Caco-2 (cell line): Measurements from ENCODE around the gene CCDC91. TPM values are rescaled to one million over a fixed set of nuclear protein-coding genes. Genes with fewer than 3 reads are reported as not detected.

Source experiments
- BruUV-seq: library from RNA; stranded (reverse); fragments of 400-500 nt; replicated peaks from 2 replicates; lab custom pipeline; 2021; lab: Mats Ljungman, UMichigan
- CTCF ChIA-PET: fragments of 300-600 bp; sonication (Branson Sonifier 250); formaldehyde crosslinking; loops from one replicate; lab custom pipeline; 2022; ENCODE audit warnings: antibody characterized with exemption; lab: Charles Lee
- POLR2A ChIA-PET: fragments of 300-600 bp; sonication (Branson Sonifier 250); formaldehyde crosslinking; loops from one replicate; lab custom pipeline; 2022; ENCODE audit warnings: antibody characterized with exemption; lab: Charles Lee
- DNase-seq, 2 experiments: peaks; one replicate each; pipeline versions ENCODE4 v3.0.0 to v3.0.0-alpha.2; 2020 to 2022
- H3K27me3 ChIP-seq: replicated peaks from 2 replicates; pipeline ENCODE4 v1.6.0; 2011; ENCODE audit warnings: low read length; ENCODE audit not compliant: control insufficient read depth, insufficient read depth
- H3K36me3 ChIP-seq: 2 replicates; pipeline ENCODE4 v1.5.1; 2011; ENCODE audit warnings: low read length; ENCODE audit not compliant: control insufficient read depth, insufficient read depth
- H3K4me1 ChIP-seq: fragments of 250-450 bp; sonication (Bioruptor Pico); 2 replicates; pipeline ENCODE4 v1.5.1; 2020; ENCODE audit warnings: mild to moderate bottlenecking
- H3K4me3 ChIP-seq: 2 replicates; pipeline ENCODE4 v1.5.1; 2011; ENCODE audit warnings: low read depth, mild to moderate bottlenecking, control low read depth, low read length
- H3K9me3 ChIP-seq: fragments of 250-450 bp; sonication (Bioruptor Pico); 2 replicates; pipeline ENCODE4 v1.5.1; 2020; ENCODE audit warnings: mild to moderate bottlenecking, moderate library complexity
- H3K27ac Mint-ChIP-seq: one replicate; pipeline ENCODE4 v1.8.0; 2022; ENCODE audit warnings: mixed read lengths; ENCODE audit not compliant: unreplicated experiment
- H3K27me3 Mint-ChIP-seq: one replicate; pipeline ENCODE4 v1.8.0; 2022; ENCODE audit warnings: mixed read lengths; ENCODE audit not compliant: insufficient read depth, unreplicated experiment
- H3K36me3 Mint-ChIP-seq: one replicate; pipeline ENCODE4 v1.8.0; 2022; ENCODE audit warnings: mild to moderate bottlenecking, mixed read lengths; ENCODE audit not compliant: insufficient read depth, unreplicated experiment
- H3K4me1 Mint-ChIP-seq: one replicate; pipeline ENCODE4 v1.8.0; 2022; ENCODE audit warnings: low read depth, mixed read lengths; ENCODE audit not compliant: unreplicated experiment
- H3K4me3 Mint-ChIP-seq: one replicate; pipeline ENCODE4 v1.8.0; 2022; ENCODE audit warnings: mild to moderate bottlenecking, moderate library complexity, mixed read lengths; ENCODE audit not compliant: unreplicated experiment
- H3K9me3 Mint-ChIP-seq: one replicate; pipeline ENCODE4 v1.8.0; 2022; ENCODE audit warnings: mixed read lengths; ENCODE audit not compliant: unreplicated experiment
- CTCF ChIP-seq, 2 experiments: fragments of 200-600 bp in 1 of 2; IDR thresholded peaks; 1 replicate in 1 of 2; 2 replicates in 1 of 2; pipeline versions ENCODE4 v1.5.1 to v1.8.0; 2011 to 2022; ENCODE audit warnings: antibody characterized with exemption in 1 of 2, control low read depth in 1 of 2, inconsistent platforms in 1 of 2, low read depth in 1 of 2, low read length in 1 of 2, mild to moderate bottlenecking in 1 of 2, moderate library complexity in 1 of 2; ENCODE audit not compliant: insufficient read depth in 1 of 2, severe bottlenecking in 1 of 2, unreplicated experiment in 1 of 2
- intact Hi-C: fragments of 100-400 bp; cut with micrococcal nuclease; formaldehyde crosslinking; loops from one replicate; pipeline ENCODE4 v1.10.0; 2022; ENCODE audit not compliant: unreplicated experiment
- total RNA-seq: library from RNA; stranded (reverse); gene quantifications from 2 replicates; pipeline ENCODE4 v1.2.3, GENCODE V29; 2022

CCDC91 gene
- total RNA-seq, 1 experiment from 2014 or later, result 21.6 TPM

- TF ChIP-seq CTCF (IDR thresholded peaks at IDR 0.05; ENCODE audit: insufficient read depth in 1 of 2, low read depth in 1 of 2, low read length in 1 of 2, severe bottlenecking in 1 of 2, unreplicated experiment in 1 of 2), result no peak
- no TSS peak for BruUV-seq
- H3K4me3 Mint-ChIP-seq, result no peak overlapping the region
- H3K4me3 ChIP-seq, result no peak overlapping the region
- ChIA-PET CTCF (no interaction called here), POLR2A (no interaction called here)
- H3K4me1 ChIP-seq, result peaks cover 11% of the 10 kb centered on the region
- no peaks in the 10 kb centered on the region for H3K4me1 Mint-ChIP-seq
- no peak overlapping the region for H3K27ac Mint-ChIP-seq
- no peaks in the 10 kb centered on the region for H3K27me3 ChIP-seq
- no peaks in the 10 kb centered on the region for H3K9me3 ChIP-seq
- no peak for DNase-seq
- no peaks in the 10 kb centered on the region for H3K36me3 ChIP-seq
- intact Hi-C loops, result no loop called here
- no peaks in the 10 kb centered on the region for H3K27me3 Mint-ChIP-seq
- no peaks in the 10 kb centered on the region for H3K36me3 Mint-ChIP-seq
- peaks cover 10% of the 10 kb centered on the region for H3K9me3 Mint-ChIP-seq
These were observed 388.1 kb downstream of the CCDC91 start for GRCh38 chr12:28578361-28578760.

GRCh38 chr12:28578833-28579252 is 388.6 kb downstream of the CCDC91 start:
- no peaks in the 10 kb centered on the region for H3K4me1 Mint-ChIP-seq
- H3K4me3 ChIP-seq, result no peak overlapping the region
- H3K36me3 Mint-ChIP-seq, result no peaks in the 10 kb centered on the region
- ChIA-PET CTCF (no interaction called here), POLR2A (no interaction called here)
- intact Hi-C loops, result no loop called here
- TF ChIP-seq CTCF (IDR thresholded peaks at IDR 0.05; ENCODE audit: insufficient read depth in 1 of 2, low read depth in 1 of 2, low read length in 1 of 2, severe bottlenecking in 1 of 2, unreplicated experiment in 1 of 2), result no peak
- no peaks in the 10 kb centered on the region for H3K27me3 ChIP-seq
- H3K4me1 ChIP-seq, result peaks cover 11% of the 10 kb centered on the region
- peak in 1 of 2 experiments; percentile 11 for DNase-seq
- no peaks in the 10 kb centered on the region for H3K36me3 ChIP-seq
- H3K27ac Mint-ChIP-seq, result no peak overlapping the region
- H3K27me3 Mint-ChIP-seq, result no peaks in the 10 kb centered on the region
- H3K9me3 ChIP-seq, result no peaks in the 10 kb centered on the region
- no TSS peak for BruUV-seq
- H3K4me3 Mint-ChIP-seq, result no peak overlapping the region
- peaks cover 10% of the 10 kb centered on the region for H3K9me3 Mint-ChIP-seq

GRCh38 chr12:28582672-28583376 is 392.6 kb downstream of the CCDC91 start:
- H3K36me3 ChIP-seq, result no peaks in the 10 kb centered on the region
- no peaks in the 10 kb centered on the region for H3K9me3 ChIP-seq
- no peak for TF ChIP-seq CTCF (IDR thresholded peaks at IDR 0.05; ENCODE audit: insufficient read depth in 1 of 2, low read depth in 1 of 2, low read length in 1 of 2, severe bottlenecking in 1 of 2, unreplicated experiment in 1 of 2)
- no peaks in the 10 kb centered on the region for H3K9me3 Mint-ChIP-seq
- intact Hi-C loops, result no loop called here
- no peak overlapping the region for H3K4me3 Mint-ChIP-seq
- no peaks in the 10 kb centered on the region for H3K27me3 Mint-ChIP-seq
- POLR2A ChIA-PET, result no interaction called here
- DNase-seq, result no peak
- no peaks in the 10 kb centered on the region for H3K4me1 Mint-ChIP-seq
- no peaks in the 10 kb centered on the region for H3K27me3 ChIP-seq
- no peak overlapping the region for H3K4me3 ChIP-seq
- no peak overlapping the region for H3K27ac Mint-ChIP-seq
- peaks cover 11% of the 10 kb centered on the region for H3K4me1 ChIP-seq
- no peaks in the 10 kb centered on the region for H3K36me3 Mint-ChIP-seq
- CTCF ChIA-PET, result no interaction called here
- no TSS peak for BruUV-seq
